Fibroblast of pulmonary artery (primary cell): ENCODE results near the gene REEP6.

ENCODE experiments used
- DNase-seq: peaks from one replicate; pipeline ENCODE4 v3.0.0-alpha.2; 2010; ENCODE audit warnings: low read depth
- H3K4me3 ChIP-seq: replicated peaks from 2 replicates; pipeline ENCODE4 v1.5.1; 2011; ENCODE audit warnings: low read depth, mild to moderate bottlenecking, control low read depth, low read length, moderate library complexity
- CTCF ChIP-seq: IDR thresholded peaks from 2 replicates; pipeline ENCODE4 v1.5.1; 2011; ENCODE audit warnings: mild to moderate bottlenecking, control low read depth, low read length, inconsistent platforms; ENCODE audit errors: missing control alignments

The REEP6 gene

GRCh38 chr19:1466461-1467214, 24.3 kb upstream of the REEP6 start:
- TF ChIP-seq CTCF: no peak
- H3K4me3 ChIP-seq: no peak overlapping the region
- no peak for DNase-seq

- no peak for DNase-seq
- no peak for TF ChIP-seq CTCF
- no peak overlapping the region for H3K4me3 ChIP-seq
Measured at GRCh38 chr19:1467215-1467489, 23.8 kb upstream of the REEP6 start.

GRCh38 chr19:1467490-1468273, 23.3 kb upstream of the REEP6 start:
- no peak for DNase-seq
- H3K4me3 ChIP-seq: no peak overlapping the region
- no peak for TF ChIP-seq CTCF

- peak overlapping the region; percentile 3 for H3K4me3 ChIP-seq
- no peak for DNase-seq
- TF ChIP-seq CTCF: no peak
Measured at GRCh38 chr19:1468274-1468820, 22.6 kb upstream of the REEP6 start.

- TF ChIP-seq CTCF: no peak
- H3K4me3 ChIP-seq: peak overlapping the region; percentile 21
Measured at GRCh38 chr19:1468821-1469254, 22.1 kb upstream of the REEP6 start.

GRCh38 chr19:1469255-1470054, 21.5 kb upstream of the REEP6 start:
- H3K4me3 ChIP-seq: peak overlapping the region; percentile 43
- DNase-seq: no peak
- no peak for TF ChIP-seq CTCF

More at GRCh38 chr19:1468821-1469254, 22.1 kb upstream of the REEP6 start:
- DNase-seq: peak; percentile 44
